Neural progenitor cell (in vitro differentiated cells): ENCODE results near the gene ZNF8. TPM values are rescaled to one million over a fixed set of nuclear protein-coding genes. Genes with fewer than 3 reads are reported as not detected.

Experiments used
- DNase-seq: peaks from one replicate; pipeline ENCODE4 v3.0.0-alpha.2; 2016; ENCODE audit warnings: low spot score
- H2AFZ ChIP-seq: fragments of 200-600 bp; sonication (generic); replicated peaks from 2 replicates; pipeline ENCODE4 v1.6.1; 2016; ENCODE audit warnings: antibody characterized with exemption
- H3F3A ChIP-seq: fragments of 200-600 bp; sonication (generic); 2 replicates; pipeline ENCODE4 v1.6.1; 2016; ENCODE audit warnings: antibody characterized with exemption, low read depth
- H3K27ac ChIP-seq: fragments of 200-600 bp; sonication (generic); 2 replicates; pipeline ENCODE4 v1.5.1; 2016; ENCODE audit warnings: mild to moderate bottlenecking
- H3K27me3 ChIP-seq: fragments of 200-600 bp; sonication (generic); 2 replicates; pipeline ENCODE4 v1.6.1; 2016; ENCODE audit warnings: mild to moderate bottlenecking, moderate library complexity
- H3K36me3 ChIP-seq: fragments of 200-600 bp; sonication (generic); 2 replicates; pipeline ENCODE4 v1.5.1; 2016
- H3K4me1 ChIP-seq: fragments of 200-600 bp; sonication (generic); 2 replicates; pipeline ENCODE4 v1.6.1; 2016; ENCODE audit warnings: mixed run types
- H3K4me2 ChIP-seq: fragments of 200-600 bp; sonication (generic); 2 replicates; pipeline ENCODE4 v1.6.1; 2016
- H3K4me3 ChIP-seq: fragments of 200-600 bp; sonication (generic); 2 replicates; pipeline ENCODE4 v1.5.1; 2016
- H3K79me2 ChIP-seq: fragments of 200-600 bp; sonication (generic); 2 replicates; pipeline ENCODE4 v1.6.1; 2016; ENCODE audit warnings: low read depth
- H3K9ac ChIP-seq: fragments of 200-600 bp; sonication (generic); 2 replicates; pipeline ENCODE4 v1.6.1; 2016
- H3K9me3 ChIP-seq: fragments of 200-600 bp; sonication (generic); 2 replicates; pipeline ENCODE4 v1.5.1; 2016; ENCODE audit warnings: low read depth
- H4K20me1 ChIP-seq: fragments of 200-600 bp; sonication (generic); 2 replicates; pipeline ENCODE4 v1.6.1; 2016; ENCODE audit warnings: low read depth
- H3K27ac Mint-ChIP-seq: 3 replicates; pipeline ENCODE4 v1.8.0; 2021; ENCODE audit warnings: mixed read lengths
- H3K27me3 Mint-ChIP-seq: 2 replicates; pipeline ENCODE4 v1.8.0; 2022; ENCODE audit warnings: low read depth, mild to moderate bottlenecking, inconsistent platforms, moderate library complexity, mixed read lengths; ENCODE audit not compliant: insufficient read depth
- H3K36me3 Mint-ChIP-seq: 3 replicates; pipeline ENCODE4 v1.8.0; 2021; ENCODE audit warnings: mixed read lengths
- H3K4me1 Mint-ChIP-seq: 3 replicates; pipeline ENCODE4 v1.8.0; 2021; ENCODE audit warnings: mixed read lengths
- H3K4me3 Mint-ChIP-seq: 3 replicates; pipeline ENCODE4 v1.8.0; 2021; ENCODE audit warnings: mild to moderate bottlenecking, moderate library complexity, mixed read lengths
- H3K9me3 Mint-ChIP-seq: 3 replicates; pipeline ENCODE4 v1.8.0; 2020; ENCODE audit warnings: mixed read lengths
- EZH2 ChIP-seq: fragments of 200-600 bp; sonication (generic); IDR thresholded peaks from 2 replicates; pipeline ENCODE4 v1.6.1; 2017; ENCODE audit warnings: antibody characterized with exemption, mild to moderate bottlenecking, moderate library complexity
- EZH2phosphoT487 ChIP-seq: fragments of 200-600 bp; sonication (generic); IDR thresholded peaks from 2 replicates; pipeline ENCODE4 v1.6.1; 2017; ENCODE audit warnings: antibody characterized with exemption
- total RNA-seq: library from RNA; depleted of rRNA; stranded (reverse); fragments of >200 nt; gene quantifications from 2 replicates; pipeline ENCODE4 v1.2.3, GENCODE V29; 2015; ENCODE audit warnings: low replicate concordance
- TF ChIP-seq, protein P1 (sequence below): fragments of 200-600 bp; sonication (generic); IDR thresholded peaks from 2 replicates; pipeline ENCODE4 v1.5.1; 2017; ENCODE audit warnings: antibody characterized with exemption, mild to moderate bottlenecking

The ZNF8 gene
- total RNA-seq, 1 donor from 2014 or later, result 18.6 TPM

DNA sequence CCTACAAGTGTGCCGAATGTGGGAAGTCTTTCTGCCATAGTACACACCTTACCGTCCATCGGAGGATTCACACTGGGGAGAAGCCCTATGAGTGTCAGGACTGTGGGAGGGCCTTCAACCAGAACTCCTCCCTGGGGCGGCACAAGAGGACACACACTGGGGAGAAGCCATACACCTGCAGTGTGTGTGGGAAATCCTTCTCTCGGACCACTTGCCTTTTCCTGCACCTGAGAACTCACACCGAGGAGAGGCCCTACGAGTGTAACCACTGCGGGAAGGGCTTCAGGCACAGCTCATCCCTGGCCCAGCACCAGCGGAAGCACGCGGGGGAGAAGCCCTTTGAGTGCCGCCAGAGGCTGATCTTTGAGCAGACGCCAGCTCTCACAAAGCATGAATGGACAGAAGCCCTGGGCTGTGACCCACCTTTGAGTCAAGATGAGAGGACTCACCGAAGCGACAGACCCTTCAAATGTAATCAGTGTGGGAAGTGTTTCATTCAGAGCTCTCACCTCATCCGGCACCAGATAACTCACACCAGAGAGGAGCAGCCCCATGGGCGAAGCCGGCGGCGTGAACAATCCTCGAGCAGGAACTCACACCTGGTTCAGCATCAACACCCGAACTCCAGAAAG lies 16.1 kb downstream of the ZNF8 start:
- Mint-ChIP-seq H3K9me3 (peaks cover 88% of the 10 kb centered on the region), H3K27ac (no peak overlapping the region), H3K4me3 (no peak overlapping the region), H3K27me3 (peaks cover 17% of the 10 kb centered on the region), H3K36me3 (peaks cover 87% of the 10 kb centered on the region), H3K4me1 (no peaks in the 10 kb centered on the region)
- Histone ChIP-seq H3K4me3 (no peak overlapping the region), H3K9ac (no peak overlapping the region), H2AFZ (no peak overlapping the region), H4K20me1 (peaks cover 2% of the 10 kb centered on the region), H3K36me3 (peaks cover 12% of the 10 kb centered on the region), H3K27me3 (no peaks in the 10 kb centered on the region), H3K9me3 (no peaks in the 10 kb centered on the region), H3F3A (no peaks in the 10 kb centered on the region), H3K27ac (no peak overlapping the region), H3K4me1 (no peaks in the 10 kb centered on the region), H3K4me2 (no peak overlapping the region), H3K79me2 (peaks cover 82% of the 10 kb centered on the region)
- TF ChIP-seq, protein P1, sequence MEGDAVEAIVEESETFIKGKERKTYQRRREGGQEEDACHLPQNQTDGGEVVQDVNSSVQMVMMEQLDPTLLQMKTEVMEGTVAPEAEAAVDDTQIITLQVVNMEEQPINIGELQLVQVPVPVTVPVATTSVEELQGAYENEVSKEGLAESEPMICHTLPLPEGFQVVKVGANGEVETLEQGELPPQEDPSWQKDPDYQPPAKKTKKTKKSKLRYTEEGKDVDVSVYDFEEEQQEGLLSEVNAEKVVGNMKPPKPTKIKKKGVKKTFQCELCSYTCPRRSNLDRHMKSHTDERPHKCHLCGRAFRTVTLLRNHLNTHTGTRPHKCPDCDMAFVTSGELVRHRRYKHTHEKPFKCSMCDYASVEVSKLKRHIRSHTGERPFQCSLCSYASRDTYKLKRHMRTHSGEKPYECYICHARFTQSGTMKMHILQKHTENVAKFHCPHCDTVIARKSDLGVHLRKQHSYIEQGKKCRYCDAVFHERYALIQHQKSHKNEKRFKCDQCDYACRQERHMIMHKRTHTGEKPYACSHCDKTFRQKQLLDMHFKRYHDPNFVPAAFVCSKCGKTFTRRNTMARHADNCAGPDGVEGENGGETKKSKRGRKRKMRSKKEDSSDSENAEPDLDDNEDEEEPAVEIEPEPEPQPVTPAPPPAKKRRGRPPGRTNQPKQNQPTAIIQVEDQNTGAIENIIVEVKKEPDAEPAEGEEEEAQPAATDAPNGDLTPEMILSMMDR, result no peak
- TF ChIP-seq EZH2phosphoT487 (no peak), EZH2 (no peak)
- DNase-seq, result no peak

DNA sequence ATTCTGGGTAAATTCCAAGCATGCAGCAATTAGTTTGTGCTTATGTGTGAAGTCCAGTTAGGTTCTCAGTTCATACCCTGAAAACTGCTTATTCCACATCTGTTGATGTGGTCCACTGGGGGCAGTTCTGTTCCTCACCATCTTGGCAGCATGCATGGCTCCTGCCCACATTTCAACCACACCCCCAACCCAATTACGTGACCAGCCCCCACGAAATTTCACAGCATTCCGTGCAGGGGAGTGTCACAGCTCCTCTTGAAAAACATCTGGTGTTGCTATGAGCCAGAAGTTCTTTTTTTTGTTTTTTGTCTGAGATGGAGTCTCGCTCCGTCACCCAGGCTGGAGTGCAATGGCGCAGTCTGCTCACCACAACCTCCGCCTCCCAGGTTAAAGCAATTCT lies 17.3 kb downstream of the ZNF8 start:
- Histone ChIP-seq H3K9ac (no peak overlapping the region), H2AFZ (no peak overlapping the region), H3F3A (no peaks in the 10 kb centered on the region), H3K27me3 (no peaks in the 10 kb centered on the region), H3K4me1 (no peaks in the 10 kb centered on the region), H3K36me3 (peaks cover 12% of the 10 kb centered on the region), H3K4me3 (no peak overlapping the region), H3K4me2 (no peak overlapping the region), H3K79me2 (peaks cover 87% of the 10 kb centered on the region), H4K20me1 (peaks cover 14% of the 10 kb centered on the region), H3K27ac (no peak overlapping the region), H3K9me3 (no peaks in the 10 kb centered on the region)
- no peak for DNase-seq
- no peaks in the 10 kb centered on the region for H3K4me1 Mint-ChIP-seq
- H3K4me3 Mint-ChIP-seq, result no peak overlapping the region
- peaks cover 91% of the 10 kb centered on the region for H3K36me3 Mint-ChIP-seq
- TF ChIP-seq EZH2phosphoT487, result no peak
- TF ChIP-seq, protein P1, result no peak
- TF ChIP-seq EZH2, result no peak
- no peak overlapping the region for H3K27ac Mint-ChIP-seq
- H3K9me3 Mint-ChIP-seq, result peaks cover 89% of the 10 kb centered on the region
- peaks cover 16% of the 10 kb centered on the region for H3K27me3 Mint-ChIP-seq

DNA sequence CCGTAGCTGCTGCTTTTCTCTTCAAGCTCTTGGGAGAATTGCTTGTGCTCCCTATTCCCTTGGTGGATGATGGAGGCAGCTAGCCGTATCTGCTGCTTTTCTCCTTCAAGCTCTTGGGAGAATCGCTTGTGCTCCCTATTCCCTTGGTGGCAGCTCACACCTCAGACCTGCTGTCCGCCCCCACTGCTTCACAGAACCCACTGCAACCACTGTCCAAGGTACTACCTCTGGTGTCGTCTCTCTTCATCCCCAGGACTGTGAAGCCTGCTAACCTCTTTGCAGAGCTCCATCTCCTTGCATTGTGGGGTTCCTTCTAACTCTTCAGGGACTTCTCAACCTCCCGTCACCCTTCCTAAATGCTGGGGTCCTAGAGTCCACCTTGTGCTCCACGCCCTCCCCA lies 21.9 kb downstream of the ZNF8 start:
- Mint-ChIP-seq H3K27ac (no peak overlapping the region), H3K36me3 (peaks cover 70% of the 10 kb centered on the region), H3K4me3 (no peak overlapping the region), H3K4me1 (peaks cover 10% of the 10 kb centered on the region), H3K27me3 (peaks cover 8% of the 10 kb centered on the region), H3K9me3 (peaks cover 57% of the 10 kb centered on the region)
- Histone ChIP-seq H3K27ac (no peak overlapping the region), H4K20me1 (peaks cover 39% of the 10 kb centered on the region), H3F3A (peaks cover 31% of the 10 kb centered on the region), H3K4me1 (peaks cover 4% of the 10 kb centered on the region), H3K79me2 (peaks cover 55% of the 10 kb centered on the region), H3K4me2 (no peak overlapping the region), H3K36me3 (peaks cover 9% of the 10 kb centered on the region), H3K9ac (no peak overlapping the region), H3K4me3 (no peak overlapping the region), H2AFZ (no peak overlapping the region), H3K27me3 (no peaks in the 10 kb centered on the region), H3K9me3 (no peaks in the 10 kb centered on the region)
- TF ChIP-seq EZH2phosphoT487 (no peak), EZH2 (no peak)
- TF ChIP-seq, protein P1, result no peak
- DNase-seq, result no peak
